ENCODE data around the gene TCF4. TPM values are rescaled to one million over a fixed set of nuclear protein-coding genes. Genes with fewer than 3 reads are reported as not detected.

TCF4 gene
- total RNA-seq, 2 donors from 2014 or later = 0.79 to 1.3 TPM

GRCh38 chr18:55262021-55262560 is 325.9 kb downstream of the TCF4 start:
- H3K27ac Mint-ChIP-seq = no peak overlapping the region
- ATAC-seq (replicated peaks) = no peak

DNA sequence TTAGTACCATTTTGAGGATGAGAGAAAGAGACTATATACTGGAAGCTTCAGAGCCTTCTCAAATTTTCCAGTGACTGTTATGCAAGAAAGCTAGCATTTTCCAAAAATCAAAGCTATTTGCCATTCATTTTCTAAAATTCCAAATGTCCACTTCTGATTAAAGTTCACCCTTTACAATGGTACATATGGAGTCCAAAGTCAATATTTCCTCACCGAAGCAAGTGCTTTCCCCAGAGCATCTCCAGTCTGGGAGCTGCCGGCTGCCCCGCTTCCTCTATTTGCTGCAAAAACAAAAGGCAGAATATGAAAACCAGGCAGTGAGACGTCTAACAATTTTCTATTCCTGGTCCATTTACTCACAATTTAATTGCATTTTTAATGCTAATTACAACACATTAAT is 326.7 kb downstream of the TCF4 start:
- no peak for ATAC-seq (replicated peaks)
- Mint-ChIP-seq H3K4me1 (no peaks in the 10 kb centered on the region), H3K36me3 (ENCODE audit: low read depth) (no peaks in the 10 kb centered on the region), H3K4me3 (no peak overlapping the region), H3K9me3 (no peaks in the 10 kb centered on the region), H3K27me3 (no peaks in the 10 kb centered on the region), H3K27ac (no peak overlapping the region)

More at GRCh38 chr18:55262021-55262560, 325.9 kb downstream of the TCF4 start:
- Mint-ChIP-seq H3K4me3 (no peak overlapping the region), H3K9me3 (no peaks in the 10 kb centered on the region), H3K4me1 (no peaks in the 10 kb centered on the region), H3K36me3 (ENCODE audit: low read depth) (no peaks in the 10 kb centered on the region), H3K27me3 (no peaks in the 10 kb centered on the region)

GRCh38 chr18:55258088-55258487 is 329.9 kb downstream of the TCF4 start:
- H3K4me1 Mint-ChIP-seq = no peaks in the 10 kb centered on the region
- no peak overlapping the region for H3K27ac Mint-ChIP-seq
- no peaks in the 10 kb centered on the region for H3K9me3 Mint-ChIP-seq
- ATAC-seq (replicated peaks) = no peak
- H3K27me3 Mint-ChIP-seq = no peaks in the 10 kb centered on the region
- no peaks in the 10 kb centered on the region for H3K36me3 Mint-ChIP-seq (ENCODE audit: low read depth)
- H3K4me3 Mint-ChIP-seq = no peak overlapping the region

DNA sequence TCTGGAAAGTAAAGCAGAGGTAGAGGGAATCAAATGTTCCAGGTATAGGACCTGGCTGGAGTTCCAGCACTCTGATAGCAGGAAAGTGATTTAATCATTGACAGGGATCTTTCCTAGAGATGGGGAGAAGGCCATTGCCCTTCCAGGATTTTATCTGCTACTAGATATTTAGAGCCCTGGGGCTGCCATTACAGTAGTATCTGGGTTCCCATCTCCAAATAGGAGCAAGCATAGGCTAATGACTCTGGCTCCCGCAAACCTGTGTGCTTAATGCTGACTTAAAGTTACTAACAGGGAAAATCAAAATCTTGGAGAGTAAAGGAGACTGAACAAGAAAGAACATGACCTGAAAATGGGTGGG is 331.1 kb downstream of the TCF4 start:
- no peaks in the 10 kb centered on the region for H3K9me3 Mint-ChIP-seq

GRCh38 chr18:55256226-55256928 is 331.6 kb downstream of the TCF4 start:
- ATAC-seq (replicated peaks) = no peak
- no peaks in the 10 kb centered on the region for H3K27me3 Mint-ChIP-seq
- H3K27ac Mint-ChIP-seq = no peak overlapping the region
- no peaks in the 10 kb centered on the region for H3K36me3 Mint-ChIP-seq (ENCODE audit: low read depth)
- no peaks in the 10 kb centered on the region for H3K4me1 Mint-ChIP-seq
- no peaks in the 10 kb centered on the region for H3K9me3 Mint-ChIP-seq
- H3K4me3 Mint-ChIP-seq = no peak overlapping the region

More for the DNA sequence above, 331.1 kb downstream of the TCF4 start:
- no peak for ATAC-seq (replicated peaks)
- no peaks in the 10 kb centered on the region for H3K36me3 Mint-ChIP-seq (ENCODE audit: low read depth)
- H3K27me3 Mint-ChIP-seq = no peaks in the 10 kb centered on the region
- H3K27ac Mint-ChIP-seq = no peak overlapping the region
- no peak overlapping the region for H3K4me3 Mint-ChIP-seq
- H3K4me1 Mint-ChIP-seq = no peaks in the 10 kb centered on the region

- Mint-ChIP-seq H3K36me3 (ENCODE audit: low read depth) (no peaks in the 10 kb centered on the region), H3K27me3 (peaks cover 3% of the 10 kb centered on the region), H3K4me1 (no peaks in the 10 kb centered on the region), H3K9me3 (no peaks in the 10 kb centered on the region), H3K4me3 (no peak overlapping the region), H3K27ac (no peak overlapping the region)
- ATAC-seq (replicated peaks) = no peak
Measured at GRCh38 chr18:55253814-55254213, 334.2 kb downstream of the TCF4 start.

DNA sequence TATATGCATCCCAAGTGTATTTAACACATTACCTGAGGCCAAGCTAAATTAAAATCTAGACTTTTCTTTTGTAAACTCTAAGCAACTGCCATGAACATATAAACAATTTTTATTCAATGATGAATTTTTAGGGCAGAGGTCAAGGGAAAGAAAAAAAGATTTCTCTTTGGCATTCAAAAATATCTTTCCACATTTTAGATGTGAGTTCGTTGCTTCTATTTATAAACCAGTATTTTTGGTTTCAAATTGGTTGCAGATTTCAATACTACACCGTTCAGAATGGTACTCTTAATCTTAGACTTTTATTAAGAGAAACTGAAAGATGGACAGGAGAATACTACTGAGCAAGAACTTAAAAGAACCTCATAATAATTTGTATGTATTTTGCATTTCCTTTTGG is 335.1 kb downstream of the TCF4 start:
- Mint-ChIP-seq H3K36me3 (ENCODE audit: low read depth) (no peaks in the 10 kb centered on the region), H3K27ac (no peak overlapping the region), H3K4me3 (no peak overlapping the region), H3K4me1 (no peaks in the 10 kb centered on the region), H3K9me3 (no peaks in the 10 kb centered on the region), H3K27me3 (peaks cover 3% of the 10 kb centered on the region)
- no peak for ATAC-seq (replicated peaks)

DNA sequence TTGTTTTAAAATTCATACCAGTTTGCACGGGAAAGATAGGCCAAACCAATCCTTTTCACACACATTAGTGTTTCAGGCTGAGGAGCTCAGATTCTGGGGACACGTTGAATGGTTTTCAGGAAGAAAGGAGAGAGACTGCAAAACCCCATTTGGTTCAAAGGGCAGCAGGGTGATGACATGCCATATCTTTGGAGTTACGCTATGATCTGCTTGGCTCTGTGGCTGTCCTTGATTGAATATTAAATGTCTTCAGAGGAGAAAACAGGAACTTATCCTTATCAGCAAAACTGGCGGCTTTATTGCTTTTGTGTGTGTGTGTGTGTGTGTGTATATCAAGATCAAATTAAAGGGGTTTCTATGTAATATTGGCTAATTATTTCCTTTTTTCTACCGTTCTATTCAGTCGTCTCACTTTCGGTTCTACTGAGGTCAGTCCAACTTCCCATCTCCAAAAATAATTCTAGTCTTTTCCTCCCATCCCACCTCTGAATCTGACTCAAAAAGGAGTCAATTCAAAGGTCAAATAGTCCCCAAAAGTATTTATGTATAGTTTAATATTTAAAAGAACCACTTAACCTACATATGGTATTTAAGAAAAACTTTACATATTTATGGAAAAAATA is 335.8 kb downstream of the TCF4 start:
- Mint-ChIP-seq H3K4me3 (no peak overlapping the region), H3K27me3 (peaks cover 3% of the 10 kb centered on the region), H3K36me3 (ENCODE audit: low read depth) (no peaks in the 10 kb centered on the region), H3K27ac (no peak overlapping the region), H3K4me1 (no peaks in the 10 kb centered on the region), H3K9me3 (no peaks in the 10 kb centered on the region)
- no peak for ATAC-seq (replicated peaks)

DNA sequence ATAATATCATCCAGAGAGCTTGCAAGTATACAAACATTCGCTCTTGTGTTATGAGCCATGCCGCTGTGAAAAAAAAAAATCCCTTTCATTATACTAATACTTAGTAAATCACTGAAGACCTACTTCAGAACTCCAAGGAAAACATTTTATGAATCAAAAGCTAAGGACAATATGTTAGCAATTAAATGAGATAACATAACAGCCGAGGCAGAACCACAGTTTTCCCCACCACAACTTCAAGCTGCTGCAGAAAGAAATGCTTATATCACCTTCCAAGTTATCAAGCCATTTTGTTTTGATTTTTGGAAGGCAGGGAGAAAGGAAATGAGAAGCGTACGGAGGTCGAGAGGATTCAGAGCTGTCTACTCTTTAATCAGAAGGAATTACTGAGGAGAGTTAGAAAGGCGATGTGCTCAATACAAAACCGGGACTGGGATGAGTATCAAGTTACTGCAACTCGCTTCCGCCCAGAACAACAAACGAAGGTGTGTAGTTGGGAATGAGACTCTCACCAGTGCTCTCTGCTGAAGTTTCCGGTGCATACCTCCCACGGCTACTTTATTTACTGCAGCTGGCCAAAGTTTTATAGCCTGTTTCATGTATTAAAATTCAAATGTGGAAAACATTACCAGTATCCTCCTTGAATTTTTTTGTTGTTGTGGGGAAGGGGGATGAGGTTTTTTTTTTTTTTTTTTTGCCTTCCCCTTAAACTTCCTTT is 336.6 kb downstream of the TCF4 start:
- H3K27me3 Mint-ChIP-seq = peaks cover 3% of the 10 kb centered on the region
- H3K9me3 Mint-ChIP-seq = no peaks in the 10 kb centered on the region
- no peak for ATAC-seq (replicated peaks)
- H3K4me3 Mint-ChIP-seq = no peak overlapping the region
- no peaks in the 10 kb centered on the region for H3K4me1 Mint-ChIP-seq
- no peaks in the 10 kb centered on the region for H3K36me3 Mint-ChIP-seq (ENCODE audit: low read depth)
- H3K27ac Mint-ChIP-seq = no peak overlapping the region

DNA sequence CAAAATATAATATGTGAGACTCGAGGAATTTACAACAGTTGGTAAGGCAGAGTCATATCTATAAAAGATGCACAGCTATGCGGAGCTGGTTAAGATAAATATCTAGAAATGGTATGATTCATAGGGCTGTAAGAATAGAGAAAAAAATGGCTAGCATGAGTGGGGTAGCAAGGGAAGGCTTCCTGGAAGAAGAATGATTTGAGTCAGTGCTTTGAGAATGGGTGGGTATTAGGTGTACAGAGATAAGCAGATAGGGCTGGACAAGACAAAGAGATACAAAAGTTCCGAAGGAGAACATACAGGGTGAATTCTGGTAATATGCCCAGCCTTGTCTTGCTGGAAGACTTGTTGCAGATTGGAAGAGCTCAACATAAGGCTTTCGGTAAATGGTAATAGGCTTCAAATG is 337.2 kb downstream of the TCF4 start:
- Mint-ChIP-seq H3K9me3 (no peaks in the 10 kb centered on the region), H3K4me3 (no peak overlapping the region), H3K4me1 (no peaks in the 10 kb centered on the region), H3K36me3 (ENCODE audit: low read depth) (no peaks in the 10 kb centered on the region), H3K27ac (no peak overlapping the region), H3K27me3 (peaks cover 3% of the 10 kb centered on the region)
- peak; percentile 76 for ATAC-seq (replicated peaks)

GRCh38 chr18:55249550-55249949 is 338.4 kb downstream of the TCF4 start:
- H3K27ac Mint-ChIP-seq = no peak overlapping the region
- H3K4me3 Mint-ChIP-seq = no peak overlapping the region
- H3K9me3 Mint-ChIP-seq = no peaks in the 10 kb centered on the region
- no peaks in the 10 kb centered on the region for H3K36me3 Mint-ChIP-seq (ENCODE audit: low read depth)
- peaks cover 3% of the 10 kb centered on the region for H3K27me3 Mint-ChIP-seq
- no peaks in the 10 kb centered on the region for H3K4me1 Mint-ChIP-seq
- peak; percentile 67 for ATAC-seq (replicated peaks)

DNA sequence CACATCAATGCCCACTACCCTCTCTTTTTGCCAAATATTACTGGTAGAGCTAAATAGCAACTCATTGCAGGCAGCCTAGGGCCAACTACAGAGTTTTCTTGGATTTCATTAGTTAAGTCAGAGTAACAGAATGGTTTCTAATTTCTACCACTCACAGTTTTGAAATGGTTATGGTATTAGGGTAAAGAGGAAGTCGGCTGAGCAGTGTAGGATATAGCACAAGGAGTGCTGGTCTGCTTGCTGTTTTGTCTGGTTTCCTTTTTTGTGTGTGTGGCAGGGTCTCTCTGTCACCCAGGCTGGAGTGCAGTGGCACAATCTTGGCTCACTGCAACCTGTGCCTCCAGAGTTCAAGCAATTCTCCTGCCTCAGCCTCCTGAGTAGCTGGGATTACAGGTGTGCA is 339.5 kb downstream of the TCF4 start:
- Mint-ChIP-seq H3K4me1 (no peaks in the 10 kb centered on the region), H3K4me3 (no peak overlapping the region), H3K27ac (no peak overlapping the region), H3K9me3 (no peaks in the 10 kb centered on the region), H3K36me3 (ENCODE audit: low read depth) (no peaks in the 10 kb centered on the region), H3K27me3 (peaks cover 3% of the 10 kb centered on the region)
- no peak for ATAC-seq (replicated peaks)

DNA sequence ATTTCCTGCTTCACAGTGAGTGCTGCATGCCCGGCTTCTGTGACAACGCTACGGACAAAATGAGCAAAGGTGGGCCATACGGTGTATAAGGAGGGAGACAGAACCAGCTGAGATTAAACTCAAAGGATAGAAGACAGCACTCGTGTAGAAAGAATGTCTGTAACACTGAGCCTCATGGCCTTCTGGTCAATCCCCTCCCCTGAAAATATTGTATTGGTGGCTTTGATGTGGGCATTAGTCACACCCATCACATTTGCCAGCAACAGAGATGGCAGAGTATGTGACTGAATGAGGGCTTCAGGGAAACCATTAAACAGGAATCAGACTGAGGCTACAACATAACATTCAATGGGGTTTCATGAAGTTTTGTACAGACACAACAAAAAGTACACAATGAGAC is 341.0 kb downstream of the TCF4 start:
- Mint-ChIP-seq H3K36me3 (ENCODE audit: low read depth) (no peaks in the 10 kb centered on the region), H3K9me3 (no peaks in the 10 kb centered on the region), H3K4me3 (no peak overlapping the region), H3K27me3 (peaks cover 3% of the 10 kb centered on the region), H3K4me1 (no peaks in the 10 kb centered on the region), H3K27ac (no peak overlapping the region)
- ATAC-seq (replicated peaks) = no peak

- H3K36me3 Mint-ChIP-seq (ENCODE audit: low read depth) = no peaks in the 10 kb centered on the region
- no peaks in the 10 kb centered on the region for H3K4me1 Mint-ChIP-seq
- H3K4me3 Mint-ChIP-seq = no peak overlapping the region
- no peaks in the 10 kb centered on the region for H3K9me3 Mint-ChIP-seq
- no peak overlapping the region for H3K27ac Mint-ChIP-seq
- ATAC-seq (replicated peaks) = no peak
- peaks cover 3% of the 10 kb centered on the region for H3K27me3 Mint-ChIP-seq
Measured at GRCh38 chr18:55246278-55246677, 341.7 kb downstream of the TCF4 start.

DNA sequence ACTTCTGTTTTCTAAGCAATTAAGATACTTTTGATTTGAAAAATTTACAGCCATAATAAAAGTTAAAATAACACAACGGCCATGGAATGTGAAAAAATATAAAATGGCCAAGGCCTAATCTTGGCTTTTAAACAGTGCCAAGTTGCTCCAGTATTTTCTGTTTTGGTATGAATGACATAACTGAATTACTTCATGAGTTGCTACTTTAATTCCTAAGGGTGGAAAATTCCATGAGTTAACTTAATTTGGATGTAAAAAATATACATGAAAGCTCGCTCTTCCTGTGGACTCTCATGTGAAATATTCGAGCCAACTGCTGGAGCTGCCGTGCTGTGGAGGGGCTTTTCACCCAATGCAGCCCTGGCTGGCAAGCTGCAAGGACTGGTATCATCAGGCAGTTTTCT is 342.8 kb downstream of the TCF4 start:
- ATAC-seq (replicated peaks) = no peak
- Mint-ChIP-seq H3K27me3 (no peaks in the 10 kb centered on the region), H3K36me3 (ENCODE audit: low read depth) (no peaks in the 10 kb centered on the region), H3K27ac (no peak overlapping the region), H3K4me1 (no peaks in the 10 kb centered on the region), H3K4me3 (no peak overlapping the region), H3K9me3 (no peaks in the 10 kb centered on the region)

Measured in activated T-helper 17 cell treated with anti-CD3 and anti-CD28 coated beads, Interleukin-2, amount 50 U/mL, for 72 hours (primary cell).